H1 (cell line): ENCODE results near the gene AKAP9. TPM values are rescaled to one million over a fixed set of nuclear protein-coding genes. Genes with fewer than 3 reads are reported as not detected.

ENCODE experiments used
- CTCF ChIA-PET: fragments of 300-600 bp; sonication (Branson Sonifier 250); formaldehyde crosslinking; loops from one replicate; lab custom pipeline; 2021; ENCODE audit not compliant: partially characterized antibody; lab: Charles Lee
- POLR2A ChIA-PET: fragments of 300-600 bp; sonication (Branson Sonifier 250); formaldehyde crosslinking; loops from one replicate; lab custom pipeline; 2021; ENCODE audit warnings: inconsistent platforms; ENCODE audit not compliant: partially characterized antibody; lab: Charles Lee
- DNase-seq, 2 experiments: peaks; one replicate each; pipeline versions ENCODE4 v3.0.0 to v3.0.0-alpha.2; 2010 to 2022; ENCODE audit warnings: low spot score in 2 of 2, low read depth in 1 of 2, mixed read lengths in 1 of 2
- FAIRE-seq: peaks from 2 replicates; lab custom pipeline; 2011; peaks lifted over from hg19 to GRCh38; lab: Jason Lieb, UNC
- H2AFZ ChIP-seq: 2 replicates; pipeline ENCODE4 v1.8.1; 2012; ENCODE audit warnings: low read length, inconsistent platforms
- H2AK5ac ChIP-seq: 2 replicates; pipeline ENCODE4 v1.6.1; 2013; ENCODE audit warnings: low read depth, low read length
- H2BK120ac ChIP-seq: replicated peaks from 2 replicates; pipeline ENCODE3; 2013; ENCODE audit warnings: low read depth, low read length, inconsistent platforms
- H2BK12ac ChIP-seq: 2 replicates; pipeline ENCODE4 v1.6.1; 2013; ENCODE audit warnings: low read depth, low read length
- H2BK15ac ChIP-seq: 2 replicates; pipeline ENCODE4 v1.6.1; 2013; ENCODE audit warnings: low read length
- H2BK20ac ChIP-seq: 2 replicates; pipeline ENCODE4 v1.6.1; 2013; ENCODE audit warnings: low read length
- H2BK5ac ChIP-seq: 2 replicates; pipeline ENCODE4 v1.6.1; 2013; ENCODE audit warnings: low read depth, low read length
- H3K14ac ChIP-seq: 2 replicates; pipeline ENCODE4 v1.6.1; 2013; ENCODE audit warnings: inconsistent platforms; ENCODE audit not compliant: insufficient read length
- H3K18ac ChIP-seq: 2 replicates; pipeline ENCODE4 v1.6.1; 2013; ENCODE audit warnings: low read length; ENCODE audit errors: extremely low read depth
- H3K23ac ChIP-seq: 2 replicates; pipeline ENCODE4 v1.6.1; 2013; ENCODE audit warnings: inconsistent platforms; ENCODE audit not compliant: insufficient read length
- H3K23me2 ChIP-seq: 2 replicates; pipeline ENCODE4 v1.6.1; 2013; ENCODE audit warnings: low read depth, low read length
- H3K27ac ChIP-seq: 2 replicates; pipeline ENCODE4 v1.6.1; 2011; ENCODE audit warnings: low read depth, low read length, inconsistent platforms
- H3K27me3 ChIP-seq, 4 experiments: replicated peaks in 1 of 4; 1 replicate in 1 of 4; 2 replicates in 3 of 4; pipeline versions ENCODE4 v1.6.1 to v1.8.1; 2011 to 2013; ENCODE audit warnings: low read length in 3 of 4, mild to moderate bottlenecking in 3 of 4, inconsistent platforms in 2 of 4, mixed read lengths in 2 of 4, moderate library complexity in 1 of 4; ENCODE audit not compliant: control insufficient read depth in 3 of 4, insufficient read depth in 3 of 4; ENCODE audit errors: extremely low read depth in 1 of 4
- H3K36me3 ChIP-seq, 4 experiments: 2 replicates each; pipeline versions ENCODE4 v1.6.1 to v1.8.1; 2011 to 2013; ENCODE audit warnings: mild to moderate bottlenecking in 4 of 4, low read length in 3 of 4, moderate library complexity in 2 of 4, control low read depth in 1 of 4, inconsistent platforms in 1 of 4; ENCODE audit not compliant: insufficient read depth in 4 of 4, control insufficient read depth in 2 of 4
- H3K4ac ChIP-seq: replicated peaks from 2 replicates; pipeline ENCODE3; 2013; ENCODE audit warnings: low read length, low read depth, mixed read lengths, inconsistent platforms; ENCODE audit not compliant: insufficient read length
- H3K4me1 ChIP-seq, 4 experiments: replicated peaks in 1 of 4; 1 replicate in 1 of 4; 2 replicates in 3 of 4; pipeline versions ENCODE4 v1.6.1 to v1.8.1; 2011 to 2013; ENCODE audit warnings: low read length in 3 of 4, inconsistent platforms in 2 of 4, mixed read lengths in 1 of 4; ENCODE audit not compliant: insufficient read depth in 4 of 4, control insufficient read depth in 3 of 4
- H3K4me2 ChIP-seq, 2 experiments: 2 replicates each; pipeline versions ENCODE4 v1.6.1 to v1.8.1; 2011 to 2013; ENCODE audit warnings: low read depth in 2 of 2, low read length in 2 of 2, control low read depth in 1 of 2, inconsistent platforms in 1 of 2, mild to moderate bottlenecking in 1 of 2; ENCODE audit not compliant: insufficient read depth in 1 of 2
- H3K4me3 ChIP-seq, 4 experiments: fragments of 200-600, 300-600 bp in 1 of 4; sonication (generic), shearing (Covaris generic), sonication (Bioruptor Twin) in 1 of 4; 2 replicates each; pipeline versions ENCODE4 v1.5.1 to v1.8.1; 2011 to 2016; ENCODE audit warnings: low read length in 4 of 4, low read depth in 3 of 4, control low read depth in 2 of 4, inconsistent platforms in 2 of 4, mild to moderate bottlenecking in 2 of 4, mixed read lengths in 1 of 4, moderate library complexity in 1 of 4; ENCODE audit not compliant: insufficient read depth in 2 of 4; ENCODE audit errors: extremely low read depth in 1 of 4
- H3K56ac ChIP-seq: replicated peaks from 2 replicates; pipeline ENCODE3; 2013; ENCODE audit warnings: low read depth, mild to moderate bottlenecking, mixed read lengths, low read length, inconsistent platforms; ENCODE audit not compliant: insufficient read length
- H3K79me1 ChIP-seq: 2 replicates; pipeline ENCODE4 v1.6.1; 2013; ENCODE audit warnings: low read depth, low read length, control low read depth
- H3K79me2 ChIP-seq, 2 experiments: 2 replicates each; pipeline versions ENCODE4 v1.6.1 to v1.8.1; 2012 to 2013; ENCODE audit warnings: low read length in 2 of 2, mild to moderate bottlenecking in 2 of 2, inconsistent platforms in 1 of 2; ENCODE audit not compliant: insufficient read depth in 2 of 2, control insufficient read depth in 1 of 2
- H3K9ac ChIP-seq, 4 experiments: replicated peaks in 1 of 4; 1 replicate in 1 of 4; 2 replicates in 3 of 4; pipeline versions ENCODE4 v1.6.1 to v1.8.1; 2011 to 2013; ENCODE audit warnings: low read depth in 3 of 4, low read length in 3 of 4, control low read depth in 2 of 4, mild to moderate bottlenecking in 2 of 4, moderate library complexity in 2 of 4, inconsistent platforms in 1 of 4; ENCODE audit errors: extremely low read depth in 1 of 4
- H3K9me3 ChIP-seq, 2 experiments: 2 replicates each; pipeline versions ENCODE4 v1.6.1 to v1.8.1; 2012 to 2013; ENCODE audit warnings: mild to moderate bottlenecking in 2 of 2, moderate library complexity in 2 of 2, control low read depth in 1 of 2, inconsistent platforms in 1 of 2, low read depth in 1 of 2, low read length in 1 of 2, mixed read lengths in 1 of 2; ENCODE audit not compliant: insufficient read depth in 2 of 2
- H4K20me1 ChIP-seq, 2 experiments: replicated peaks in 1 of 2; 2 replicates each; pipeline versions ENCODE3 to v1.8.1; 2011 to 2013; ENCODE audit warnings: inconsistent platforms in 2 of 2, low read length in 2 of 2, mild to moderate bottlenecking in 1 of 2; ENCODE audit not compliant: insufficient read depth in 2 of 2, control insufficient read depth in 1 of 2
- H4K5ac ChIP-seq: 2 replicates; pipeline ENCODE4 v1.6.1; 2013; ENCODE audit warnings: low read length, low read depth, mixed read lengths, inconsistent platforms; ENCODE audit not compliant: insufficient read length
- H4K8ac ChIP-seq: 2 replicates; pipeline ENCODE4 v1.8.0; 2013; ENCODE audit warnings: mild to moderate bottlenecking, moderate library complexity, low read length, inconsistent platforms; ENCODE audit not compliant: insufficient read depth; ENCODE audit errors: extremely low read depth
- H4K91ac ChIP-seq: replicated peaks from 2 replicates; pipeline ENCODE3; 2013; ENCODE audit warnings: low read length, mixed read lengths, inconsistent platforms; ENCODE audit not compliant: insufficient read length
- ATF2 ChIP-seq: IDR thresholded peaks from 2 replicates; pipeline ENCODE4 v1.6.1; 2012; ENCODE audit warnings: low read length, inconsistent platforms
- HDAC2 ChIP-seq, 2 experiments: fragments of 300-600 bp in 1 of 2; sonication (generic) in 1 of 2; IDR thresholded peaks; 2 replicates each; pipeline ENCODE4 v1.6.1; 2011 to 2012; ENCODE audit warnings: low read depth in 2 of 2, low read length in 2 of 2, mild to moderate bottlenecking in 2 of 2, moderate library complexity in 2 of 2, borderline replicate concordance in 1 of 2, inconsistent platforms in 1 of 2
- MAFK ChIP-seq: IDR thresholded peaks from 2 replicates; pipeline ENCODE4 v1.6.1; 2012; ENCODE audit warnings: low read depth, mild to moderate bottlenecking, improper control_type of control experiment, low read length
- SUZ12 ChIP-seq: fragments of 200-600 bp; sonication (generic); IDR thresholded peaks from 2 replicates; pipeline ENCODE4 v1.6.1; 2012; ENCODE audit warnings: mild to moderate bottlenecking, inconsistent platforms, low read length, moderate library complexity, mixed read lengths
- YY1 ChIP-seq: IDR thresholded peaks from 2 replicates; pipeline ENCODE4 v1.6.1; 2011; ENCODE audit warnings: low read depth, mild to moderate bottlenecking, low read length
- WGBS, 2 experiments: shearing (Covaris generic) in 1 of 2; methylation state at CpG; one replicate each; pipeline versions ENCODE4 v1.1.6 to v1.1.7; 2013 to 2015; ENCODE audit warnings: low lambda C conversion rate in 2 of 2, mixed read lengths in 2 of 2, inconsistent platforms in 1 of 2, low coverage in 1 of 2, missing lambda C conversion rate in 1 of 2; ENCODE audit not compliant: insufficient replicate concordance in 2 of 2, insufficient coverage in 1 of 2, insufficient read length in 1 of 2; ENCODE audit errors: extremely low coverage in 1 of 2, missing lambda C conversion rate in 1 of 2; 5-methylcytosine and 5-hydroxymethylcytosine counted together
- polyA plus RNA-seq, 7 experiments: library from polyadenylated mRNA; depleted of rRNA in 3 of 7; stranded (reverse) in 5 of 7; unstranded in 2 of 7; fragments of >200 nt in 5 of 7; fragments of 200-250 nt in 2 of 7; gene quantifications; 1 replicate in 5 of 7; 2 replicates in 1 of 7; 4 replicates in 1 of 7; pipeline versions ENCODE4 v1.2.1 to v1.2.3, GENCODE V29; 2011 to 2013; ENCODE audit warnings: missing spikeins in 2 of 7, mixed read lengths in 2 of 7
- total RNA-seq: library from RNA; stranded (reverse); fragmentation: NEBNext Ultra II Directional; extraction: Animal tissue kit (Norgen Biotek cat#: 25700); gene quantifications from 2 replicates; pipeline ENCODE4 v1.2.1, GENCODE V29; 2021

Gene AKAP9
- total and polyA plus RNA-seq, 2 of the 8 experiments (the other 6 are each of a cell fraction or from before 2014, with no cell fraction given): 6.2 to 26.3 TPM

- no peaks in the 10 kb centered on the region for H4K20me1 ChIP-seq
- H2BK120ac ChIP-seq: no peak overlapping the region
- no peaks in the 10 kb centered on the region for H3K27me3 ChIP-seq
- H2BK12ac ChIP-seq: no peak overlapping the region
- POLR2A ChIA-PET: no interaction called here
- H3K23ac ChIP-seq: no peak overlapping the region
- no peak overlapping the region for H3K14ac ChIP-seq
- no peaks in the 10 kb centered on the region for H3K4me1 ChIP-seq
- H3K79me2 ChIP-seq: no peaks in the 10 kb centered on the region
- TF ChIP-seq YY1 (no peak), HDAC2 (IDR thresholded peaks at IDR 0.05; ENCODE audit: borderline replicate concordance in 1 of 2, low read depth in 2 of 2, low read length in 2 of 2) (no peak), SUZ12 (no peak), MAFK (no peak), ATF2 (no peak)
- no peak overlapping the region for H3K4me2 ChIP-seq
- H3K9ac ChIP-seq: no peak overlapping the region
- H3K56ac ChIP-seq: no peak overlapping the region
- peaks cover 0 to 36% (median 5%) of the 10 kb centered on the region in 4 experiments; a peak in 2 of 8 replicates for H3K36me3 ChIP-seq
- CTCF ChIA-PET: no interaction called here
- WGBS, 2 experiments: 89% methylated on average over 2 of the region's 2 CpGs; no CpG with 5 or more reads in 1 of the 2 experiments
- no peak overlapping the region for H3K4ac ChIP-seq
- no peak overlapping the region for H2BK20ac ChIP-seq
- FAIRE-seq (no peak), DNase-seq (no peak)
- H3K18ac ChIP-seq: no peak overlapping the region
- H2BK15ac ChIP-seq: no peak overlapping the region
- H4K5ac ChIP-seq: no peak overlapping the region
- no peak overlapping the region for H4K91ac ChIP-seq
- no peak overlapping the region for H3K27ac ChIP-seq
- H4K8ac ChIP-seq: no peak overlapping the region
- H2BK5ac ChIP-seq: no peak overlapping the region
- H2AFZ ChIP-seq: no peak overlapping the region
- no peak overlapping the region for H3K4me3 ChIP-seq
- no peaks in the 10 kb centered on the region for H3K79me1 ChIP-seq
- H3K9me3 ChIP-seq: no peaks in the 10 kb centered on the region
- H2AK5ac ChIP-seq: no peak overlapping the region
- no peaks in the 10 kb centered on the region for H3K23me2 ChIP-seq
These were observed 102.4 kb downstream of the AKAP9 start for GRCh38 chr7:92043098-92043497.
